HG02678 (cell line): ENCODE measurements around the gene PDS5A.
"Not testable (repeated sequence)": the region's sequence is repeated elsewhere in the genome, so short reads cannot be mapped to it uniquely, and the experiment has no call there.

Source experiments
- ATAC-seq: cut with Tn5 transposase; IDR thresholded peaks from one replicate; pipeline ENCODE4 v1.9.1; 2021; ENCODE audit warnings: mild to moderate bottlenecking, moderate library complexity; ENCODE audit not compliant: unreplicated experiment

PDS5A gene

GRCh38 chr4:39963656-39964055 is 14.1 kb downstream of the PDS5A start:
- ATAC-seq, result no peak

GRCh38 chr4:39961311-39961877 is 16.3 kb downstream of the PDS5A start:
- ATAC-seq, result no peak

GRCh38 chr4:39950861-39951481 is 26.7 kb downstream of the PDS5A start:
- ATAC-seq, result no peak

- ATAC-seq, result no peak
Observed at GRCh38 chr4:39947963-39948362, 29.7 kb downstream of the PDS5A start.

GRCh38 chr4:39947417-39947816 is 30.3 kb downstream of the PDS5A start:
- ATAC-seq, result no peak

- ATAC-seq, result not testable (repeated sequence)
Observed at GRCh38 chr4:39944245-39944644, 33.5 kb downstream of the PDS5A start.

- ATAC-seq, result no peak
Observed at GRCh38 chr4:39942507-39942906, 35.2 kb downstream of the PDS5A start.

GRCh38 chr4:39941682-39942217 is 36.0 kb downstream of the PDS5A start:
- ATAC-seq, result no peak

GRCh38 chr4:39937683-39938268 is 39.9 kb downstream of the PDS5A start:
- peak; percentile 70 for ATAC-seq

GRCh38 chr4:39936565-39937418 is 40.9 kb downstream of the PDS5A start:
- no peak for ATAC-seq

GRCh38 chr4:39933671-39934590 is 43.8 kb downstream of the PDS5A start:
- no peak for ATAC-seq

GRCh38 chr4:39932776-39933402 is 44.8 kb downstream of the PDS5A start:
- ATAC-seq, result no peak

GRCh38 chr4:39931441-39931901 is 46.2 kb downstream of the PDS5A start:
- peak; percentile 59 for ATAC-seq

- ATAC-seq, result no peak
Observed at GRCh38 chr4:39928538-39928937, 49.2 kb downstream of the PDS5A start.

- ATAC-seq, result no peak
Observed at GRCh38 chr4:39924014-39924413, 53.7 kb downstream of the PDS5A start.

- no peak for ATAC-seq
Observed at GRCh38 chr4:39922399-39922798, 55.3 kb downstream of the PDS5A start.

- ATAC-seq, result no peak
Observed at GRCh38 chr4:39913471-39913870, 64.2 kb downstream of the PDS5A start.

GRCh38 chr4:39910064-39910463 is 67.6 kb downstream of the PDS5A start:
- no peak for ATAC-seq

- no peak for ATAC-seq
Observed at GRCh38 chr4:39908284-39908683, 69.4 kb downstream of the PDS5A start.

GRCh38 chr4:39905656-39906055 is 72.1 kb downstream of the PDS5A start:
- ATAC-seq, result no peak
